Measurements from ENCODE around the gene SPATA31D1.

The SPATA31D1 gene

DNA sequence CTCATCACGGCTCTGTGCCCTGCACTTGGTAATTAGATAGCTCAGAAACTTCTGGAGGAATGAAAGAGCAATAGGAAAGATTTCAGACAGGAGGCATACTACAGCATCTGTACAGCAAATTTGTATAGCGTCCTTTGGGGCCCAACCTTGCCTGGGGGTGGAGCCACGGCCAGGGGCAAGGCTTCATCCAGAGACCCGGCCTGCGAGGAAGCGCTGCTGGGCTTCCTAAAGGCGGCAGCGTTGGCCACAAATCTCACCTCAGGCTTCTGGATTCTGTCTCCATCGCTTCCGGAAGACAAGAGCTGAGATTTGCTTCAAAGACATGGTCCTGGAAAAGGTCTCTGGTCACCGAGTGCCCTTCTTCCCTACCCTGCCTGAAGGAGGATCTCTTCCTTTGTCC lies 12.2 kb upstream of the SPATA31D1 start:
- Histone ChIP-seq H3K27ac (ENCODE audit: insufficient read depth, low read length, poor library complexity, severe bottlenecking) (no peak overlapping the region), H3K36me3 (ENCODE audit: control insufficient read depth, insufficient read depth, low read length) (no peaks in the 10 kb centered on the region)
- DNase-seq = no peak

GRCh38 chr9:81979196-81979595 lies 9.4 kb upstream of the SPATA31D1 start:
- H3K9me3 ChIP-seq (ENCODE audit: control insufficient read depth, low read length) = peaks cover 3% of the 10 kb centered on the region
- no peaks in the 10 kb centered on the region for H3K4me1 ChIP-seq (ENCODE audit: control insufficient read depth, insufficient read depth, low read length, poor library complexity, severe bottlenecking)
- no peaks in the 10 kb centered on the region for H3K27me3 ChIP-seq (replicated peaks; ENCODE audit: control insufficient read depth, insufficient read depth, low read length, poor library complexity, severe bottlenecking)
- no peak for DNase-seq
- H3K36me3 ChIP-seq (ENCODE audit: control insufficient read depth, insufficient read depth, low read length) = no peaks in the 10 kb centered on the region
- H3K27ac ChIP-seq (ENCODE audit: insufficient read depth, low read length, poor library complexity, severe bottlenecking) = no peak overlapping the region
- no peak overlapping the region for H3K4me3 ChIP-seq (ENCODE audit: insufficient read depth, low read depth, low read length, poor library complexity, severe bottlenecking)

More for the DNA sequence above, 12.2 kb upstream of the SPATA31D1 start:
- no peak overlapping the region for H3K4me3 ChIP-seq (ENCODE audit: insufficient read depth, low read depth, low read length, poor library complexity, severe bottlenecking)
- H3K4me1 ChIP-seq (ENCODE audit: control insufficient read depth, insufficient read depth, low read length, poor library complexity, severe bottlenecking) = no peaks in the 10 kb centered on the region
- peaks cover 3% of the 10 kb centered on the region for H3K9me3 ChIP-seq (ENCODE audit: control insufficient read depth, low read length)
- H3K27me3 ChIP-seq (replicated peaks; ENCODE audit: control insufficient read depth, insufficient read depth, low read length, poor library complexity, severe bottlenecking) = no peaks in the 10 kb centered on the region

DNA sequence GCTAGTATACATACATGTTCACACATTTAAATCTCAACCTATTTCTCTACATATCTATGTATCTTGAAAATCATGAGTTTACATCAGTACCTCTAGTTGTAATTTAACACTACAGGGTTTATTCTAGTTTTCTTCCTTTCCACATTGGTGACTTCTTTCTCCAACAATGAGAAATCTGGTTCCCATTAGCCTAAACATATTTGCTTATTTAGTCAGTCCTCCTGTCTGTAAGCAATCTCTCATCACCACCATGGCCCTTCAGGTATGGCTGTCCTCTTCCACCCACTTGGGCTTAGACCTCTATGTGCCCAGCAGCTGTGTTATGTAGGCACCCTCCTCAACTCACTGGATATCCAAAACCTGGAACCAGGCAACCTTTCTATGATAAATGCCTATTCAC lies 8.0 kb upstream of the SPATA31D1 start:
- DNase-seq = no peak
- H3K27ac ChIP-seq (ENCODE audit: insufficient read depth, low read length, poor library complexity, severe bottlenecking) = no peak overlapping the region
- H3K9me3 ChIP-seq (ENCODE audit: control insufficient read depth, low read length) = no peaks in the 10 kb centered on the region
- H3K27me3 ChIP-seq (replicated peaks; ENCODE audit: control insufficient read depth, insufficient read depth, low read length, poor library complexity, severe bottlenecking) = no peaks in the 10 kb centered on the region
- no peak overlapping the region for H3K4me3 ChIP-seq (ENCODE audit: insufficient read depth, low read depth, low read length, poor library complexity, severe bottlenecking)
- H3K4me1 ChIP-seq (ENCODE audit: control insufficient read depth, insufficient read depth, low read length, poor library complexity, severe bottlenecking) = no peaks in the 10 kb centered on the region
- no peaks in the 10 kb centered on the region for H3K36me3 ChIP-seq (ENCODE audit: control insufficient read depth, insufficient read depth, low read length)

DNA sequence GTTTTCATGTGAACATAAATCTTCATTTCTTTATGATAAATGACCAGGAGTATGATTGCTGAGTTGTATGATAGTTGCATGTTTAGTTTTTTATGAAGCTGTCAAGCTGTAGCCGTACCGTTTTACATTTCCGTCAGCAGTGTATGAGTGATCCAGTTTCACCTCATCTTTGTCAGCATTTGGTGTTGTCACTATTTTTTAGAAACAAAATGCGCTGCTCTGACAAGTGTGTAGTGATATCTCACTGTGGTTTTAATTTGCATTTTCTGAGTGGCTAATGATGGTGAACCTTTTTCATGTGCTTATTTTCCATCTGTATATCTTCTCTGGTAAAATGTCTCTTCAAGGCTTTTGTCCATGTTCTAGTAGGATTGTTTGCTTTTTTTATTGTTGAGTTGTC lies 6.7 kb upstream of the SPATA31D1 start:
- Histone ChIP-seq H3K36me3 (ENCODE audit: control insufficient read depth, insufficient read depth, low read length) (no peaks in the 10 kb centered on the region), H3K27ac (ENCODE audit: insufficient read depth, low read length, poor library complexity, severe bottlenecking) (no peak overlapping the region), H3K9me3 (ENCODE audit: control insufficient read depth, low read length) (no peaks in the 10 kb centered on the region), H3K4me3 (ENCODE audit: insufficient read depth, low read depth, low read length, poor library complexity, severe bottlenecking) (no peak overlapping the region), H3K27me3 (replicated peaks; ENCODE audit: control insufficient read depth, insufficient read depth, low read length, poor library complexity, severe bottlenecking) (no peaks in the 10 kb centered on the region), H3K4me1 (ENCODE audit: control insufficient read depth, insufficient read depth, low read length, poor library complexity, severe bottlenecking) (no peaks in the 10 kb centered on the region)
- DNase-seq = no peak

GRCh38 chr9:81984928-81985327 lies 3.6 kb upstream of the SPATA31D1 start:
- H3K4me1 ChIP-seq (ENCODE audit: control insufficient read depth, insufficient read depth, low read length, poor library complexity, severe bottlenecking) = no peaks in the 10 kb centered on the region
- H3K9me3 ChIP-seq (ENCODE audit: control insufficient read depth, low read length) = no peaks in the 10 kb centered on the region
- H3K27ac ChIP-seq (ENCODE audit: insufficient read depth, low read length, poor library complexity, severe bottlenecking) = no peak overlapping the region
- DNase-seq = no peak
- H3K27me3 ChIP-seq (replicated peaks; ENCODE audit: control insufficient read depth, insufficient read depth, low read length, poor library complexity, severe bottlenecking) = no peaks in the 10 kb centered on the region
- no peak overlapping the region for H3K4me3 ChIP-seq (ENCODE audit: insufficient read depth, low read depth, low read length, poor library complexity, severe bottlenecking)
- H3K36me3 ChIP-seq (ENCODE audit: control insufficient read depth, insufficient read depth, low read length) = no peaks in the 10 kb centered on the region

DNA sequence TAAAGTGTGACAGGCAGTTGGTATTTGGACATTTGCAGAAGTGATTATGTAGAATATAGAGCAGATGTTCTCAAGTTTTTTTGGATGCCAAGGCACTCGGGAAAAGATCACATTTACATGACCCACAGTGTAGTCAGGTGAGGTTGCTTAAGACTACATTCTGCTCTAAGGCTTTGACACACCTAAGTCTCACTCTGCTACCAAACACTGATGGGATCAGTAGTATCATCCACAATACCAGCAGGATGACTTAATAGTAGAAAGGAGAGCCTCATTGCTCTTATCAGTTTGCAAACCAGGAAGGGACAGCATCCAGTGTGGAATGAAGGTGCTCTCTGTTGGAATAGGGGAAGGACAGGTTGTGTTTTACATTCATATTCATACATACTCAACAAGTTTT lies 2.5 kb upstream of the SPATA31D1 start:
- Histone ChIP-seq H3K9me3 (ENCODE audit: control insufficient read depth, low read length) (no peaks in the 10 kb centered on the region), H3K27me3 (replicated peaks; ENCODE audit: control insufficient read depth, insufficient read depth, low read length, poor library complexity, severe bottlenecking) (no peaks in the 10 kb centered on the region), H3K4me1 (ENCODE audit: control insufficient read depth, insufficient read depth, low read length, poor library complexity, severe bottlenecking) (no peaks in the 10 kb centered on the region), H3K27ac (ENCODE audit: insufficient read depth, low read length, poor library complexity, severe bottlenecking) (no peak overlapping the region), H3K36me3 (ENCODE audit: control insufficient read depth, insufficient read depth, low read length) (no peaks in the 10 kb centered on the region), H3K4me3 (ENCODE audit: insufficient read depth, low read depth, low read length, poor library complexity, severe bottlenecking) (no peak overlapping the region)
- DNase-seq = no peak

GRCh38 chr9:81989700-81990099 lies 1.1 kb downstream of the SPATA31D1 start:
- no peaks in the 10 kb centered on the region for H3K36me3 ChIP-seq (ENCODE audit: control insufficient read depth, insufficient read depth, low read length)
- no peaks in the 10 kb centered on the region for H3K4me1 ChIP-seq (ENCODE audit: control insufficient read depth, insufficient read depth, low read length, poor library complexity, severe bottlenecking)
- no peak overlapping the region for H3K27ac ChIP-seq (ENCODE audit: insufficient read depth, low read length, poor library complexity, severe bottlenecking)
- no peaks in the 10 kb centered on the region for H3K9me3 ChIP-seq (ENCODE audit: control insufficient read depth, low read length)
- DNase-seq = no peak
- no peak overlapping the region for H3K4me3 ChIP-seq (ENCODE audit: insufficient read depth, low read depth, low read length, poor library complexity, severe bottlenecking)
- no peaks in the 10 kb centered on the region for H3K27me3 ChIP-seq (replicated peaks; ENCODE audit: control insufficient read depth, insufficient read depth, low read length, poor library complexity, severe bottlenecking)

DNA sequence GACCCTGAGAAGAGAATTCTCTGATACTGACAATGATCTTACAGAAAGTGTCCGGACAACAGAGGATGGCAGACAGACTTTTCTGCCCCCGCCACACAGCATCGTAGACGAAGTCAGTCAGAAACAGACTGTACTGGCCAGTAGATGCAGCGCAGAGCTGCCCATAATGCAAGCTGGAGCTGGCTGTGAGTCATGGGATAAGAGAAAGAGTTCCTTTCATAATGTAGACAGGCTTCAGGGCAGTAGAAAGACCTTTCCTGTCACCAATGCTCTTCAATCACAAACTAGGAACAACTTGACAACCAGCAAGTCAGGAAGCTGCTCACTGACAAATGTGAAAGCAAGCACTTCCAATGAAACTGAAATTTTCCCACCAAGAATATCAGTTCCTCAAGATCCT lies 5.1 kb downstream of the SPATA31D1 start:
- H3K27ac ChIP-seq (ENCODE audit: insufficient read depth, low read length, poor library complexity, severe bottlenecking) = no peak overlapping the region
- no peaks in the 10 kb centered on the region for H3K27me3 ChIP-seq (replicated peaks; ENCODE audit: control insufficient read depth, insufficient read depth, low read length, poor library complexity, severe bottlenecking)
- no peak for DNase-seq
- H3K9me3 ChIP-seq (ENCODE audit: control insufficient read depth, low read length) = no peaks in the 10 kb centered on the region
- H3K4me1 ChIP-seq (ENCODE audit: control insufficient read depth, insufficient read depth, low read length, poor library complexity, severe bottlenecking) = no peaks in the 10 kb centered on the region
- H3K4me3 ChIP-seq (ENCODE audit: insufficient read depth, low read depth, low read length, poor library complexity, severe bottlenecking) = no peak overlapping the region
- H3K36me3 ChIP-seq (ENCODE audit: control insufficient read depth, insufficient read depth, low read length) = no peaks in the 10 kb centered on the region

GRCh38 chr9:81999806-82000205 lies 11.2 kb downstream of the SPATA31D1 start:
- Histone ChIP-seq H3K27ac (ENCODE audit: insufficient read depth, low read length, poor library complexity, severe bottlenecking) (no peak overlapping the region), H3K9me3 (ENCODE audit: control insufficient read depth, low read length) (no peaks in the 10 kb centered on the region), H3K36me3 (ENCODE audit: control insufficient read depth, insufficient read depth, low read length) (no peaks in the 10 kb centered on the region), H3K4me1 (ENCODE audit: control insufficient read depth, insufficient read depth, low read length, poor library complexity, severe bottlenecking) (no peaks in the 10 kb centered on the region), H3K27me3 (replicated peaks; ENCODE audit: control insufficient read depth, insufficient read depth, low read length, poor library complexity, severe bottlenecking) (no peaks in the 10 kb centered on the region), H3K4me3 (ENCODE audit: insufficient read depth, low read depth, low read length, poor library complexity, severe bottlenecking) (no peak overlapping the region)
- DNase-seq = no peak

GRCh38 chr9:82010711-82011110 lies 22.1 kb downstream of the SPATA31D1 start:
- Histone ChIP-seq H3K4me3 (ENCODE audit: insufficient read depth, low read depth, low read length, poor library complexity, severe bottlenecking) (no peak overlapping the region), H3K27ac (ENCODE audit: insufficient read depth, low read length, poor library complexity, severe bottlenecking) (no peak overlapping the region), H3K36me3 (ENCODE audit: control insufficient read depth, insufficient read depth, low read length) (no peaks in the 10 kb centered on the region), H3K4me1 (ENCODE audit: control insufficient read depth, insufficient read depth, low read length, poor library complexity, severe bottlenecking) (no peaks in the 10 kb centered on the region), H3K9me3 (ENCODE audit: control insufficient read depth, low read length) (no peaks in the 10 kb centered on the region), H3K27me3 (replicated peaks; ENCODE audit: control insufficient read depth, insufficient read depth, low read length, poor library complexity, severe bottlenecking) (no peaks in the 10 kb centered on the region)
- no peak for DNase-seq

- Histone ChIP-seq H3K9me3 (ENCODE audit: control insufficient read depth, low read length) (no peaks in the 10 kb centered on the region), H3K27ac (ENCODE audit: insufficient read depth, low read length, poor library complexity, severe bottlenecking) (no peak overlapping the region), H3K36me3 (ENCODE audit: control insufficient read depth, insufficient read depth, low read length) (no peaks in the 10 kb centered on the region), H3K27me3 (replicated peaks; ENCODE audit: control insufficient read depth, insufficient read depth, low read length, poor library complexity, severe bottlenecking) (no peaks in the 10 kb centered on the region), H3K4me3 (ENCODE audit: insufficient read depth, low read depth, low read length, poor library complexity, severe bottlenecking) (no peak overlapping the region), H3K4me1 (ENCODE audit: control insufficient read depth, insufficient read depth, low read length, poor library complexity, severe bottlenecking) (no peaks in the 10 kb centered on the region)
- no peak for DNase-seq
These were observed 22.6 kb downstream of the SPATA31D1 start for GRCh38 chr9:82011133-82011532.

Data from effector memory CD4-positive, alpha-beta T cell (primary cell).